PC-3 (cell line): ENCODE measurements around the gene PALB2.
"Not testable (repeated sequence)": the region's sequence is repeated elsewhere in the genome, so short reads cannot be mapped to it uniquely, and the experiment has no call there.

Source experiments
- CTCF ChIP-seq: fragments of 300-600 bp; sonication (generic); conservative IDR thresholded peaks from 2 replicates; pipeline ENCODE4 v1.5.1; 2017; ENCODE audit warnings: antibody characterized with exemption, low read depth, mild to moderate bottlenecking, low read length
- EZH2 ChIP-seq: fragments of 300-600 bp; sonication (generic); IDR thresholded peaks from one replicate; pipeline ENCODE4 v1.6.1; 2017; ENCODE audit warnings: antibody characterized with exemption, mild to moderate bottlenecking, low read length; ENCODE audit not compliant: unreplicated experiment
- EZH2phosphoT487 ChIP-seq: fragments of 300-600 bp; sonication (generic); IDR thresholded peaks from 2 replicates; pipeline ENCODE4 v1.6.1; 2018; ENCODE audit warnings: mild to moderate bottlenecking, antibody characterized with exemption, low read length, borderline replicate concordance

- not testable (repeated sequence) for TF ChIP-seq CTCF, EZH2phosphoT487, EZH2
These were observed 9.2 kb downstream of the PALB2 start for GRCh38 chr16:23631874-23632273.
